HG03378 (cell line): ENCODE data around the gene COL17A1.

Source experiments
- ATAC-seq: cut with Tn5 transposase; IDR thresholded peaks from one replicate; pipeline ENCODE4 v1.9.1; 2021; ENCODE audit warnings: mild to moderate bottlenecking, moderate library complexity; ENCODE audit not compliant: unreplicated experiment

COL17A1 gene

GRCh38 chr10:104054430-104054829 lies 31.2 kb downstream of the COL17A1 start:
- no peak for ATAC-seq

DNA sequence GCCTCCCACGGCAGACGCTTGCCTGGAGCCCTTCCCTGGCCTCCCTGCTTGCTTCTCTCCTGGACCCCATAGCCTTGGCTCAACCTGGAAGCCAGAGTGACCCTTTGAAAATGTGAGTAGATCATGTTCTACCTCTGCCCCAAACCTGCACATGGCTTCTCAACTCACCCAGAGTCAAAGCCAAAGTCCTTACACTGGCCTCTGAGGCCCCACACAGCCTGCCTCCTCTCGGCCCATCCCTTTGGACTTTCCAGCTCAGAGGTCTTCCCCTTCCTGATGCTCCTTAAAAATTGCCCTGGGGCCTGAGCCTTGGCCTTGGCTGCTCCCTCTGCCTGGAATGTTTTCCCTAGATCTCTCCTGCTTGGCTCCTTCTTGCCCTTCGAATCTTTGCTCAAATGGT lies 32.5 kb downstream of the COL17A1 start:
- no peak for ATAC-seq

- no peak for ATAC-seq
Measured at GRCh38 chr10:104052431-104052830, 33.2 kb downstream of the COL17A1 start.

- no peak for ATAC-seq
Measured at GRCh38 chr10:104049504-104050250, 36.0 kb downstream of the COL17A1 start.

- no peak for ATAC-seq
Measured at GRCh38 chr10:104046651-104047050, 39.0 kb downstream of the COL17A1 start.

- ATAC-seq, result no peak
Measured at GRCh38 chr10:104045151-104046089, 40.3 kb downstream of the COL17A1 start.

GRCh38 chr10:104043854-104044253 lies 41.8 kb downstream of the COL17A1 start:
- no peak for ATAC-seq

- no peak for ATAC-seq
Measured at GRCh38 chr10:104043185-104043830, 42.4 kb downstream of the COL17A1 start.

DNA sequence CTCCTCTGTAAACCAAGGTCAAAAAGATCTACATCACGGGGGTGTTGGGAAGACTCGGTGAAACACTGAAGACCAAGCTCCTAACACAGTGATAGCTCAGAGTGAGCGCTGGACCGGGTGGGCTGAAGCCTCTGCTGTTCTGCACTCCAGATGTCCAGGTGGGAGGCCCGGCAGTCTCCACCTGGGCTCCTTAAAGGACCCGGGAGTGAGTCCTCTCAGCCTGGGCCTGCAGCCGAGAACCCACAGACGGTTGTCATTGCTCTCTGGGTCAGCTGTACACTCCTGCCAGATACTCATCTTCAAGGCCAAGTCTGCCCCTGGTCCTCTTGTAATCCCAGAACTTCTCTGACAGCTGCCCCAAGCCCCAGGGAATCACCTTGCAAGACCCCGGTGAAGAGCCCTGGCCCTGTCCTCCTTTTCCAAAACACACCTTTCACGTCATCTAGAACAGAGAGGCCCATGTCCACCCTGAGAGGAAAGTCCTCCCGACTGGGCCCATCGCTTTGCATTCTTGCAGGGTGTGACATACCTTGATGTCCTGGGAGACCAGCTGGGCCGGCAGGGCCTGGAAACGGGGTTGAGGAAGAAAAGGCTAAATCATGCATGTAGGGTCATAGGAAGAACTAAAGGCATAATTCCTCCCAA lies 43.7 kb downstream of the COL17A1 start:
- no peak for ATAC-seq

GRCh38 chr10:104040862-104041789 lies 44.6 kb downstream of the COL17A1 start:
- ATAC-seq, result no peak

DNA sequence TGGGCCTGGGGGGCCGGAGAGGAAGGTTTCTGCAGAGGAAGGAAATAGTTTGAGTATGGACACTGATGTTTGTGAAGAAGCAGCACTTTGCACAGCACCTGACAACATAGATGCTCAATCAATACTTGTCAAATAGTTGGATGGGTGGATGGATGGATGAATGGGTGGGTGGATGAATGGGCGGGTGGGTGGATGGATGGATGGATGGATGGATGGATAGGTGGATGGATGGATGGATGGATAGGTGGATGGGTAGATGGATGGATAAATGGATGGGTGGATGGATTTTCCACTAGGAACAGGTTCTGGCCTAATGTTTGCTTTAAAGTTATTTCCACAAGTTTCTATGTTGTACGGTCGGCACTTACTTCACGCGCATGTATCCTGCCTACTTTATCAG lies 45.3 kb downstream of the COL17A1 start:
- no peak for ATAC-seq

GRCh38 chr10:104038958-104039752 lies 46.5 kb downstream of the COL17A1 start:
- no peak for ATAC-seq

DNA sequence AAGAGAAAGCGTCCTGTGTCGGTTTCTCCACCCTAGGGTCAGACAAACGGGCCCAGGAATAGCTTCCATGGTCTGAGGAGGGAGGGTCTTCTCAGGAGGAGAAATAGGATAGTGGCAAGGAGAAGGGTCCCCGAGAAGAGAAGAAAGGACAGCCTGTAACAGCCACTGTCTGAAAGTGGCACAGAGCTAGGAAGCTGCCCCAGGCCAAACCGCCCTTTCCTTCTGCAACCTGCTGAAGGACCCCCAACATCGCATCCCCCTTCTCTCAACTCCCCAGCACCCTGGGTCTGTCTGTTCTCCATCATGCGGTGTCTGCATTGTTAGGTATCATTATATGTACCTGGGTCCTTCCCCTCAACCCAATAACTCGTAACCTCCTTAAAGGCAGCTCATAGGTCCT lies 47.1 kb downstream of the COL17A1 start:
- ATAC-seq, result no peak

DNA sequence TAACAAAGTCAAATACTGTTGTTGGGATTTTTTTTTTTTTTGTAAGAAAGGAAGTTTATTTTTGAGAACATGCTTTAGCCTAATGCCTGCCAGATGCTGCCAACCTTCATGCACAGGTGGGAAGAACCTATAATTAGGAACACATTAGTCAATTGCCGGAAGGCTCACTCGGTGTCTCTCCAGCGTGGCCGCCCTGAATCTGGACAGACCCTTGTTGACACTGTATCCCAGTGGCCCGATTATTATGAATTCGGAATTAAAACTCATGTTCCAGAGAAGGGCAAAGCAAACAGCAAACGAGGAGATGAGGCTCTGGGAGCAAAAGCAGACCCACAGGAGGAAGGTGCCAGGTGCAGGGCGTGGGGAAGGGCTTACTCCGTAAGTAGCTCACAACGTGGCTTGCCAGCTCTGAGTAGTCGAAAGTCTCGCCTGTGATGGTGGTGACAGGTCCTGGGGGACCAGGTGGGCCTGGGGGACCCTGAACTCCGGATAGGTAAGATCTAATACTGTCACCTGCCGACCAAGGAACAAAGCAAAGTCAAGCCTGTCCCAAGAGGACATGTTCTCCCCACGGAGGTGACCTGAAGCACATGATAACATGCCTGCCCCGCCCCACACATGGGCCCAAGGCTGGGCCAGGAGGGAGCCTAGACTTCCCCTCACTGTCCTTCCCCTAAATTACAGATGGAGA lies 48.3 kb downstream of the COL17A1 start:
- ATAC-seq, result no peak

DNA sequence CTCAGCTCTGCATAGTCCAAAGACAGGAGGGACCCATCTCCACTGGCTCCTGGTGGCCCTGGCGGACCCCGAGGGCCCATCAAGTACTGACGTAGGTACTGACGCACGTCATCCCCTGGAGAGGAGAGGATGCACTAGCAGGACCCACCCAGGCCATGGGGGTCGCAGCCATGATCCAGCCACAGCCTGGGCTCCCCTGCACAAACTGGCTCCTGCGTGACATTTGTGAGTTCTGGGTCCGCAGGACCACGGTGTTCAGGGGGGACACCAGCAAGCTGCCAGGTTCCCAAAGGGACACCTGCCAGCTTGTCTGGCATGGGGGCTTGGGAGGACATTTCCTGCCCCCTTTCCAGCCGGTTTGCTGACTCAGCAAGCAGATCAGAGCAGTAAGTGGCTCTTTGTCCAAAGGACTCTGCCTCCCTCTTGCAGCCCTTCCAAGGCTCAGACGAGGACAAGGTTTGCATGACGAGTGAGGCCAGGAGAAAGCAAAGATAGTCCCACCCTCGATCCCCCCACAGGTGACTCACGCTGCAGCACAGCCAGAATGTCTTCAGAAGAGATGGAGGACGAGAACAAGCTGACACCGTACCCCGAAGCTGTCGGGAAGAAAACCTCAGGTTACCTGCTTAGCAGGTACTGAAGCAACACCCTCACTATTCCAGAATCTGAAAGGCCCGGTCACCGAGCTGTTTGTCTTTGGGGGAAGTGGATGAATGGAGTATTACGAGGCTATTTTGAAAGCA lies 49.0 kb downstream of the COL17A1 start:
- ATAC-seq, result no peak

DNA sequence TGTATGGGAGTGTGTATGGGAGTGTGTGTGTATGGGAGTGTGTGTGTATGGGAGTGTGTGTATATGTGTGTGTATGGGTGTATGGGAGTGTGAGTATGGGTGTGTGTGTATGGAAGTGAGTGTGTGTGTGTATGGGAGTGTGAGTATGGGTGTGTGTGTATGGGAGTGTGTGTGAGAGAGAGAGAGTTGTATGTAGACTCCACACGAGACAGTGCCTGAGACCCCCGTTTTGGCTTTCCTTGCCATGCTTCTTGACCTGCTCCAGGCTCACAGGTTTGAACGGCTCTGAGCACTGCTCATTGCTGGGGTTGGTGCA lies 49.7 kb downstream of the COL17A1 start:
- no peak for ATAC-seq

DNA sequence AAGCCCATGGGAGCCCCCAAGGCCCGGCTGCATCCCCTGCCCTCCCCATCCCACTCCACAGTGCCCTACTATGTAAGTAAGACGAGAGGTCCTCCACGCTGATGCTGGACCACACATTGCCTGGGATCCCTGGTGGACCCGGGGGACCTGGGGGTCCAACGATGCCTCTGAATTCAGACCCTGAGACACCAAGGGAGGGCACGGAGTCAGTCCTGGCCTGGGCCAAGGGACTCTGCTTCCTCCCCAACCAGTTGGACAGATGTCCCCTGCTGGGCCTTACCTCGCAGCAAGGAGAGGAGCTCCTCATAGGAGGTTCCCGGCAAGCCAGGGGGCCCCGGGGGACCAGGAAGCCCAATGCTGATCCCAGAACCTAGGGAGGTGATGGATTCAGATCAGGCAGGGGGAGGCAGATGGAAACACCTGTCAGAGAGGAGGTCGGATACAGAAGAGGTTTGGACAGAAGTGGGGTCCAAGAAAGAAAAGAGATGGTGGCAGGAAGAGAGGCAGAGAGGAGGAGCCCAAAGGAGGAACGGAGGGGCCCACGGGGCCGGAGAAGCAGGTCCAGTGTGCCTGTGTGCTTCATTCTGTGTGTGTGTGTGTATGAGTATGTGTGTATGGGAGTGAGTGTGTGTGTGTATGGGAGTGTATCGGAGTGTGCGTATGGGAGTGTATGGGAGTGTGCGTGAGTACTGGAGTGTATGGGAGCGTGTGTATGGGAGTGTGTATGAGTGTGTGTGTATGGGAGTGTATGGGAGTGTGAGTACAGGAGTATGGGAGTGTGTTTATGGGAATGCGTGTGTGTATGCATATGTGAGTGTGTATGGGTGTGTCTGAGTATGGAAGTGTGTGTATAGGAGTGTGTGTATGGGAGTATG lies 50.2 kb downstream of the COL17A1 start:
- ATAC-seq, result no peak
